ENCODE results near the gene OVOL3. TPM values are rescaled to one million over a fixed set of nuclear protein-coding genes. Genes with fewer than 3 reads are reported as not detected.

Gene OVOL3
- total and polyA plus RNA-seq, 2 experiments from 2014 or later, result not detected

DNA sequence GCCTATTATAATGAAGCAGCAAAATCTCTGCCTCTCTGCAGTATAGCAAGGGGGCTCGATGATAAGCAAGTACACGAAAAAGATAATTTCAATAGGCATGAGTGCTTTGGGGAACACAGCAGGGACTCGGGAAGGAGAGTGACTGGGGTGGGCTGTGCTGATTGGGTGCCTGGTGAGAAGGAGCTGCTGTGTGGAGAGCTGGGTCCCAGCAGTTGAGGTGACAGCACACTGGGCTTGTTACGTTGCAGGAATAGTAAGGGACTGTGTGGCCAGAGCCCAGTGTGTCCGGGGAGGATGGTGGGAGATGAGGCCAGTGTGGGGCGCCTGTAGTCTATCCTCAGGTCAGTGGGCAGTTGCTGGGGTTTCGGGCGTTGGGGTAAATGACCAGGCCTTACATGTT is 38.9 kb upstream of the OVOL3 start:
- TF ChIP-seq EZH2 (IDR thresholded peaks at IDR 0.05; ENCODE audit: insufficient read depth, poor library complexity, severe bottlenecking), result no peak
- in situ Hi-C loops (cut with MboI), result no loop called here
- 99% methylated on average over 8 of the region's 8 CpGs for WGBS, 2 experiments (ENCODE audit: low coverage in 1 of 2, low lambda C conversion rate in 2 of 2, missing lambda C conversion rate in 2 of 2)

DNA sequence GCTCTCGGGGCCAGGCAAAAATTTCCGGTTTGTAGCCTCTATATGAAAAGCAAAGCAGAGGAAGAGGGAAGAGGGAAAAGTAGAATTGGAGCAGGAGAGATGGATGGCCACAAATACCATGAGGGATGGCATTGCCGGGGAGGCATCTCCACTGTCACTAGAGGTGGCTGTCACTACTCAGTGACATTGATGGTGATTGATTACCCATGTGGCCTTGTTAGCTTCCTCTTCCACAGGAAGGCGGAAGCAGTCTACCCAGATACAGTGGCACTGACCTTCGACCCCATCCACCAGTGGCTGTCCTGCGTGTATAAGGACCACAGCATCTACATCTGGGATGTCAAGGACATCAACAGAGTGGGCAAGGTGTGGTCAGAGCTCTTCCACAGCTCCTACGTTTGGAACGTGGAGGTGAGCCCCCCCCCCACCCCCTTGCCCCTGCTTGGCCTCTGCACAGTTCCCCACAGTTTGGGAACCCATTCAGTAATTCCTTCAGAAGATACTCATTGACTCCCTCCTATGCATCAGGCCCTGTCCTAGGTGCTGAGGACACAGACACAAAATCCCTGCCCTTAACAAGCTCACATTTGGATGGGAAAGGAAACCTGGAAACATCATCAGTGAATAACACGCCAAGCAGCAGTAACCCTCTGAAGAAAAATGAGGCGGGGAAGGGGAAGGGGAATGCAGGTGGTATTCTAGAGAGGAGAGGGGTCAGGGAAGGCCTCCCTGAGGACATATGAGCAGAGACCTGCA is 37.6 kb upstream of the OVOL3 start:
- WGBS, 2 experiments (ENCODE audit: low coverage in 1 of 2, low lambda C conversion rate in 2 of 2, missing lambda C conversion rate in 2 of 2), result 88 to 96% methylated on average over 10 of the region's 10 CpGs
- no peaks in the 10 kb centered on the region for H3K9me2 ChIP-seq (ENCODE audit: insufficient read depth)
- in situ Hi-C loops (cut with MboI), result no loop called here
- H3K27me3 ChIP-seq (replicated peaks; ENCODE audit: insufficient read depth), result no peaks in the 10 kb centered on the region
- H3K4me1 ChIP-seq (ENCODE audit: insufficient read depth), result peaks cover 7% of the 10 kb centered on the region; the same call in 1 of the 2 replicates
- no peaks in the 10 kb centered on the region for H3K9me3 ChIP-seq (ENCODE audit: low read depth)
- H3K9ac ChIP-seq, result no peak overlapping the region
- no peak overlapping the region for H3K4me2 ChIP-seq (ENCODE audit: unreplicated experiment)
- peaks cover 9% of the 10 kb centered on the region for H3F3A ChIP-seq (ENCODE audit: insufficient read depth)
- no peaks in the 10 kb centered on the region for H3K79me2 ChIP-seq (ENCODE audit: insufficient read depth)
- H3K36me3 ChIP-seq (ENCODE audit: low read depth), result no peaks in the 10 kb centered on the region
- TF ChIP-seq EZH2 (IDR thresholded peaks at IDR 0.05; ENCODE audit: insufficient read depth, poor library complexity, severe bottlenecking) (no peak), EZH2phosphoT487 (IDR thresholded peaks at IDR 0.05; ENCODE audit: insufficient read depth, low read depth) (no peak)
- H3K27ac ChIP-seq, result no peak overlapping the region
- H4K20me1 ChIP-seq (ENCODE audit: insufficient read depth), result no peaks in the 10 kb centered on the region
- H3K4me3 ChIP-seq, result no peak overlapping the region
- no peak overlapping the region for H2AFZ ChIP-seq
- DNase-seq, result no peak

More for the DNA sequence above, 38.9 kb upstream of the OVOL3 start:
- Histone ChIP-seq H3K36me3 (ENCODE audit: low read depth) (no peaks in the 10 kb centered on the region), H3K4me2 (ENCODE audit: unreplicated experiment) (no peak overlapping the region), H3F3A (ENCODE audit: insufficient read depth) (peaks cover 9% of the 10 kb centered on the region), H3K9ac (no peak overlapping the region), H4K20me1 (ENCODE audit: insufficient read depth) (no peaks in the 10 kb centered on the region), H3K9me3 (ENCODE audit: low read depth) (no peaks in the 10 kb centered on the region), H3K27ac (no peak overlapping the region), H3K9me2 (ENCODE audit: insufficient read depth) (no peaks in the 10 kb centered on the region), H3K4me1 (ENCODE audit: insufficient read depth) (peaks cover 7% of the 10 kb centered on the region; the same call in 1 of the 2 replicates), H3K4me3 (no peak overlapping the region), H2AFZ (no peak overlapping the region), H3K79me2 (ENCODE audit: insufficient read depth) (no peaks in the 10 kb centered on the region), H3K27me3 (replicated peaks; ENCODE audit: insufficient read depth) (no peaks in the 10 kb centered on the region)
- DNase-seq, result no peak

DNA sequence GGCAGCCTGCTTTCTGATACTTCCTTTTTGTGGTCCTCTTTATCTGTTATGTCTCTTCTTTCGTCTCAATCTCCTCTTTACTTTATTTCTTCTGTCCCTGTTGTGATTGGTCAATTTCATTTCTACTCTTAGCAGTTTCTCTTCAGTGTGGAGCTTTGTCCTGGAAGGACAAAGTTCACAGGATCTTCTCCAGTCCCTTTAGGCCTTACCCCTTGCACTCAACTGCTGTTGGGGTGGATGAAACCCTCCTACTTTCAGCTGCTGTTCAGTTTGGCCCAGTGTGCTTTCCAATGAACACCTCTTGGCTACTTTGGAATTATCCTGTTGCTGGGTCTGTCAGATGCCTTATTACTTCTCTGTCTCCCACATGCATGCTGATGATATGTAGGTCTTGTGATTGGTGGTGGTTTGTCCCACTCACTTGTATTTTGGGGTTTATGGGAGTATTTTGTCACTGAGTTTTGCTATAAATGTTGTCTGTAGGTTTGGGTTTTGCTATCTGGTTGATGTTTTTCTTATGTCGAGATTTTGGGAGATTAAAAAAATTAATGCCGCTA is 31.5 kb upstream of the OVOL3 start:
- no peak for TF ChIP-seq EZH2 (IDR thresholded peaks at IDR 0.05; ENCODE audit: insufficient read depth, poor library complexity, severe bottlenecking)
- no peak for TF ChIP-seq EZH2phosphoT487 (IDR thresholded peaks at IDR 0.05; ENCODE audit: insufficient read depth, low read depth)
- Histone ChIP-seq H3K4me2 (ENCODE audit: unreplicated experiment) (no peak overlapping the region), H3K36me3 (ENCODE audit: low read depth) (no peaks in the 10 kb centered on the region), H3K9ac (no peak overlapping the region), H2AFZ (no peak overlapping the region), H3K9me2 (ENCODE audit: insufficient read depth) (no peaks in the 10 kb centered on the region), H4K20me1 (ENCODE audit: insufficient read depth) (no peaks in the 10 kb centered on the region), H3K9me3 (ENCODE audit: low read depth) (no peaks in the 10 kb centered on the region), H3F3A (ENCODE audit: insufficient read depth) (0 out of 2 replicates have a peak, but pooled peaks cover 6% of the 10 kb centered on the region), H3K4me3 (no peak overlapping the region), H3K27me3 (replicated peaks; ENCODE audit: insufficient read depth) (no peaks in the 10 kb centered on the region), H3K4me1 (ENCODE audit: insufficient read depth) (no peaks in the 10 kb centered on the region), H3K79me2 (ENCODE audit: insufficient read depth) (no peaks in the 10 kb centered on the region), H3K27ac (no peak overlapping the region)
- WGBS, 2 experiments (ENCODE audit: low coverage in 1 of 2, low lambda C conversion rate in 2 of 2, missing lambda C conversion rate in 2 of 2), result 98 to 100% methylated on average over 3 of the region's 3 CpGs
- in situ Hi-C loops (cut with MboI), result no loop called here
- no peak for DNase-seq

GRCh38 chr19:36081385-36081784 is 29.6 kb upstream of the OVOL3 start:
- H4K20me1 ChIP-seq (ENCODE audit: insufficient read depth), result no peaks in the 10 kb centered on the region
- no peaks in the 10 kb centered on the region for H3K4me1 ChIP-seq (ENCODE audit: insufficient read depth)
- H3K9me2 ChIP-seq (ENCODE audit: insufficient read depth), result no peaks in the 10 kb centered on the region
- no peak for DNase-seq
- WGBS, 2 experiments (ENCODE audit: low coverage in 1 of 2, low lambda C conversion rate in 2 of 2, missing lambda C conversion rate in 2 of 2), result 88 to 94% methylated on average over 3 of the region's 3 CpGs
- no peak overlapping the region for H2AFZ ChIP-seq
- no peak overlapping the region for H3K9ac ChIP-seq
- in situ Hi-C loops (cut with MboI), result no loop called here
- TF ChIP-seq EZH2phosphoT487 (IDR thresholded peaks at IDR 0.05; ENCODE audit: insufficient read depth, low read depth) (no peak), EZH2 (IDR thresholded peaks at IDR 0.05; ENCODE audit: insufficient read depth, poor library complexity, severe bottlenecking) (no peak)
- H3K27me3 ChIP-seq (replicated peaks; ENCODE audit: insufficient read depth), result no peaks in the 10 kb centered on the region
- no peak overlapping the region for H3K4me3 ChIP-seq
- no peak overlapping the region for H3K27ac ChIP-seq
- H3K36me3 ChIP-seq (ENCODE audit: low read depth), result no peaks in the 10 kb centered on the region
- 0 out of 2 replicates have a peak, but pooled peaks cover 6% of the 10 kb centered on the region for H3F3A ChIP-seq (ENCODE audit: insufficient read depth)
- no peaks in the 10 kb centered on the region for H3K9me3 ChIP-seq (ENCODE audit: low read depth)
- no peak overlapping the region for H3K4me2 ChIP-seq (ENCODE audit: unreplicated experiment)
- no peaks in the 10 kb centered on the region for H3K79me2 ChIP-seq (ENCODE audit: insufficient read depth)
